ENCODE measurements around the gene HADHB.

HADHB gene

DNA sequence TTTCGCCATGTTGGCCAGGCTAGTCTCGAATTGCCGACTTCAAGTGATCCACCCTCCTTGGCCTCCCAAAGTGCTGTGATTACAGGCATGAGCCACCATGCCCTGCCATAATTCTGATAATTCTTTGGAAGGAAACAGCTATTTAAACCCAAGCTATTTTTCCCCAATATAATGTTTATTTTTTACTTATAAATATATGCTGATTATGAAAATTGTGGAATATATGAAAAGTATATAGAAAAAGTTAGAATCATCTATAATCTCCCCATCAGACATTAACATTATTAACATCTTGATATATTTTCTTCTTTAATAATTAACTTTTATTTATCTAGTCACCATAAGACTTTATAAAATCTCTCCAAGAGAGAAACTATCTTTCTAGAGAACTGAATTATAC lies 41.2 kb downstream of the HADHB start:
- Histone ChIP-seq H3K27ac (ENCODE audit: low read depth, low read length, poor library complexity, severe bottlenecking) (no peak overlapping the region), H3K4me2 (ENCODE audit: low read length) (no peak overlapping the region), H2AFZ (ENCODE audit: low read length) (no peak overlapping the region), H3K9ac (ENCODE audit: low read length) (no peak overlapping the region), H3K4me3 (ENCODE audit: low read depth, low read length, poor library complexity, severe bottlenecking) (no peak overlapping the region), H3F3A (ENCODE audit: insufficient read depth, low read length) (no peaks in the 10 kb centered on the region), H4K20me1 (ENCODE audit: insufficient read depth, low read length) (no peaks in the 10 kb centered on the region), H3K27me3 (ENCODE audit: insufficient read depth, low read length) (no peaks in the 10 kb centered on the region), H3K4me1 (ENCODE audit: insufficient read depth, low read length, severe bottlenecking) (no peaks in the 10 kb centered on the region), H3K9me3 (ENCODE audit: low read length) (no peaks in the 10 kb centered on the region), H3K36me3 (ENCODE audit: insufficient read depth, low read length) (peaks cover 54% of the 10 kb centered on the region), H3K79me2 (ENCODE audit: insufficient read depth, low read length) (no peaks in the 10 kb centered on the region), H3K9me2 (ENCODE audit: low read depth, low read length) (no peaks in the 10 kb centered on the region)
- TF ChIP-seq, protein P1, sequence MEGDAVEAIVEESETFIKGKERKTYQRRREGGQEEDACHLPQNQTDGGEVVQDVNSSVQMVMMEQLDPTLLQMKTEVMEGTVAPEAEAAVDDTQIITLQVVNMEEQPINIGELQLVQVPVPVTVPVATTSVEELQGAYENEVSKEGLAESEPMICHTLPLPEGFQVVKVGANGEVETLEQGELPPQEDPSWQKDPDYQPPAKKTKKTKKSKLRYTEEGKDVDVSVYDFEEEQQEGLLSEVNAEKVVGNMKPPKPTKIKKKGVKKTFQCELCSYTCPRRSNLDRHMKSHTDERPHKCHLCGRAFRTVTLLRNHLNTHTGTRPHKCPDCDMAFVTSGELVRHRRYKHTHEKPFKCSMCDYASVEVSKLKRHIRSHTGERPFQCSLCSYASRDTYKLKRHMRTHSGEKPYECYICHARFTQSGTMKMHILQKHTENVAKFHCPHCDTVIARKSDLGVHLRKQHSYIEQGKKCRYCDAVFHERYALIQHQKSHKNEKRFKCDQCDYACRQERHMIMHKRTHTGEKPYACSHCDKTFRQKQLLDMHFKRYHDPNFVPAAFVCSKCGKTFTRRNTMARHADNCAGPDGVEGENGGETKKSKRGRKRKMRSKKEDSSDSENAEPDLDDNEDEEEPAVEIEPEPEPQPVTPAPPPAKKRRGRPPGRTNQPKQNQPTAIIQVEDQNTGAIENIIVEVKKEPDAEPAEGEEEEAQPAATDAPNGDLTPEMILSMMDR (IDR thresholded peaks at IDR 0.05; ENCODE audit: low read length): no peak
- TF ChIP-seq EZH2 (IDR thresholded peaks at IDR 0.05; ENCODE audit: borderline replicate concordance, low read length): no peak

DNA sequence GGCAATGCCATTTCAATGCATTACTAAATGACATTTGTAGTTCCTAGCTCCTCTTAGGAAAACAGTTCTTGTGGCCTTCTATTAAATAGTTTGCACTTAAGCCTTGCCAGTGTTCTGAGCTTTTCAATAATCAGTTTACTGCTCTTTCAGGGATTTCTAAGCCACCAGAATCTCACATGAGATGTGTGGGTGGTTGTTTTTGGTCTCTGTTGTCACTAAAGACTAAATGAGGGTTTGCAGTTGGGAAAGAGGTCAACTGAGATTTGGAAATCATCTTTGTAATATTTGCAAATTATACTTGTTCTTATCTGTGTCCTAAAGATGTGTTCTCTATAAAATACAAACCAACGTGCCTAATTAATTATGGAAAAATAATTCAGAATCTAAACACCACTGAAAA lies 45.3 kb downstream of the HADHB start:
- Histone ChIP-seq H3K9me3 (ENCODE audit: low read length) (no peaks in the 10 kb centered on the region), H3K4me3 (ENCODE audit: low read depth, low read length, poor library complexity, severe bottlenecking) (no peak overlapping the region), H3K9me2 (ENCODE audit: low read depth, low read length) (no peaks in the 10 kb centered on the region), H3K4me1 (ENCODE audit: insufficient read depth, low read length, severe bottlenecking) (no peaks in the 10 kb centered on the region), H3F3A (ENCODE audit: insufficient read depth, low read length) (no peaks in the 10 kb centered on the region), H4K20me1 (ENCODE audit: insufficient read depth, low read length) (no peaks in the 10 kb centered on the region), H3K36me3 (ENCODE audit: insufficient read depth, low read length) (peaks cover 26% of the 10 kb centered on the region), H3K9ac (ENCODE audit: low read length) (no peak overlapping the region), H3K79me2 (ENCODE audit: insufficient read depth, low read length) (no peaks in the 10 kb centered on the region), H3K27me3 (ENCODE audit: insufficient read depth, low read length) (no peaks in the 10 kb centered on the region), H3K4me2 (ENCODE audit: low read length) (no peak overlapping the region), H3K27ac (ENCODE audit: low read depth, low read length, poor library complexity, severe bottlenecking) (no peak overlapping the region), H2AFZ (ENCODE audit: low read length) (no peak overlapping the region)
- TF ChIP-seq, protein P1 (IDR thresholded peaks at IDR 0.05; ENCODE audit: low read length): no peak
- TF ChIP-seq EZH2 (IDR thresholded peaks at IDR 0.05; ENCODE audit: borderline replicate concordance, low read length): no peak

DNA sequence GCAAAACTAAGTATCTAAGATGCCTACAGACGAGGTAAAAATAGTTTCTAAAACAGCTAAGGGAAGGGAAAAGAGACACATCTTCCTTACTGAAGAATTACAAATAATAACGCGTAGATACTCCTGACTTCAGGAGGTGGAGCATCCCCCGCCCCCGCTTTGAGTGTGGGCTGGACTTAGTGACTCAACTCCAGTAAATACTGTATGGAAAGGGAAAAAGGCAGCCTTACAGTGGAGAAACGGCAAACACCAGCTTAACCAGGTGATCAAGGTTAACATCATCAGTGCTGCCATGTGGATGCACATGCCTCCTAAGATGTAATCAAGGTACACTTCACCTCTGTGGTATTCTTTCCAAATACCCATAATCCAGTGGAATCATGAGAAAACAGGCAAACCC lies 47.9 kb downstream of the HADHB start:
- no peaks in the 10 kb centered on the region for H3K27me3 ChIP-seq (ENCODE audit: insufficient read depth, low read length)
- no peak overlapping the region for H3K4me3 ChIP-seq (ENCODE audit: low read depth, low read length, poor library complexity, severe bottlenecking)
- no peak overlapping the region for H3K4me2 ChIP-seq (ENCODE audit: low read length)
- no peaks in the 10 kb centered on the region for H3K4me1 ChIP-seq (ENCODE audit: insufficient read depth, low read length, severe bottlenecking)
- TF ChIP-seq, protein P1 (IDR thresholded peaks at IDR 0.05; ENCODE audit: low read length): no peak
- no peak for TF ChIP-seq EZH2 (IDR thresholded peaks at IDR 0.05; ENCODE audit: borderline replicate concordance, low read length)
- H2AFZ ChIP-seq (ENCODE audit: low read length): no peak overlapping the region
- no peaks in the 10 kb centered on the region for H3K79me2 ChIP-seq (ENCODE audit: insufficient read depth, low read length)
- H3F3A ChIP-seq (ENCODE audit: insufficient read depth, low read length): no peaks in the 10 kb centered on the region
- no peak overlapping the region for H3K9ac ChIP-seq (ENCODE audit: low read length)
- no peaks in the 10 kb centered on the region for H3K9me2 ChIP-seq (ENCODE audit: low read depth, low read length)
- H3K36me3 ChIP-seq (ENCODE audit: insufficient read depth, low read length): peaks cover 8% of the 10 kb centered on the region; the same call in 1 of the 2 replicates
- H3K27ac ChIP-seq (ENCODE audit: low read depth, low read length, poor library complexity, severe bottlenecking): no peak overlapping the region
- no peaks in the 10 kb centered on the region for H4K20me1 ChIP-seq (ENCODE audit: insufficient read depth, low read length)
- no peaks in the 10 kb centered on the region for H3K9me3 ChIP-seq (ENCODE audit: low read length)

All from OCI-LY1 (cell line).